HL-60/S4 treated with phorbol 12-myristate 13-acetate at 8.2 ng/mL for 4 days and 3 days (cell line): ENCODE results near the gene POM121L2.
"Not testable (repeated sequence)": the region's sequence is repeated elsewhere in the genome, so short reads cannot be mapped to it uniquely, and the experiment has no call there.

Experiments
- in situ Hi-C: fragments of 300-500 bp; cut with MboI; formaldehyde crosslinking; loops from 2 replicates; pipeline ENCODE4 v1.15.0; 2022; ENCODE audit warnings: low sequenced_read_pairs

The POM121L2 gene

GRCh38 chr6:27294409-27294808 is 17.7 kb downstream of the POM121L2 start:
- in situ Hi-C loops, result no loop called here

DNA sequence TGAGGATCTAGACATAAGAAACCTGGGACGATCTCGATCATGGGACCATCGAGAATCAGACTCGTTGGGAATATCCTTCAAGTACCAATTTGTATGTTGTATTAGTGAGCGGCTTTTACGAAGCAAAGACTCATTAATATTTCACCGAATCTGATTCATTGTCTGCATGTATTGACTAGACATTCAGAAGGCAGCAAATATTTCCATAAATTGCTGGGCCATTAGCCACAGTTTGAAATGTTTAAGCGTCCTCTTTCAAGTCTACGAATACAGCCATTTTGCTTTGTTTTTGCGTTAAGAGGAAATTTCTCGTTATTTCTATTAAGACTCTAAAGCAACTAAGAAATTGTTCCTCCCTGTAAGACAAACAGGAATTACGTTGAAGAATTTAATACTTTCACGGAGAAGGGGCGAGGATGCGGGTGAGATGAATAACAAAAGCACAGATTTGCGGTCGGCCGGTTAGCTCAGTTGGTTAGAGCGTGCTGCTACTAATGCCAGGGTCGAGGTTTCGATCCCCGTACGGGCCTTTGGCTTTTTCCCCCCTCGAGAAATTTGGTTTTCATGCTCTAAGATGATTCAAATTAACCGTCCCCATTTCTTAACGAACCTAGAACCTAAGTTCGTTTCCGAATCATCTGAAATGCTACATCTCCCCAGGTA is 18.5 kb downstream of the POM121L2 start:
- in situ Hi-C loops, result no loop called here

DNA sequence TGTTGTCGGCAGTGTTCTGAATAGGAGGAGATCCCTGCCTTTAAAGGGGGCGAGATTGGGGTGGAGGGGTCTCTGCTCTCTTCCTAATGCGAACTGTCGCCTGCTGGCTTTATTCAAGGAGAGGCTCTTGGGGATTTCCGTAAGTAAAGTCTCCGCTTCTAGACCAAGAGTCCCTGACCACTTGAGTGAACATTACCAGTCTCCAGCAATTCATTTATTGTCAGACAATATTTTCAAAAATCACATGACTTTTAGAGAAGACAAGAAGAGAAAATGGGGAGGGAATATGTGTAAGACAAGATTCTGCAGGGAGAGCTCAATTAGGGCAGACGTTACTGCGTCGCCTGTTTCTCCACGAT is 21.2 kb downstream of the POM121L2 start:
- in situ Hi-C loops, result no loop called here

GRCh38 chr6:27290065-27290849 is 21.8 kb downstream of the POM121L2 start:
- in situ Hi-C loops, result no loop called here

- in situ Hi-C loops, result no loop called here
These were observed 23.7 kb downstream of the POM121L2 start for GRCh38 chr6:27288136-27289044.

- in situ Hi-C loops, result no loop called here
These were observed 24.3 kb downstream of the POM121L2 start for GRCh38 chr6:27287751-27288135.

- in situ Hi-C loops, result no loop called here
These were observed 25.9 kb downstream of the POM121L2 start for GRCh38 chr6:27286141-27286540.

GRCh38 chr6:27283279-27283678 is 28.8 kb downstream of the POM121L2 start:
- in situ Hi-C loops, result no loop called here

DNA sequence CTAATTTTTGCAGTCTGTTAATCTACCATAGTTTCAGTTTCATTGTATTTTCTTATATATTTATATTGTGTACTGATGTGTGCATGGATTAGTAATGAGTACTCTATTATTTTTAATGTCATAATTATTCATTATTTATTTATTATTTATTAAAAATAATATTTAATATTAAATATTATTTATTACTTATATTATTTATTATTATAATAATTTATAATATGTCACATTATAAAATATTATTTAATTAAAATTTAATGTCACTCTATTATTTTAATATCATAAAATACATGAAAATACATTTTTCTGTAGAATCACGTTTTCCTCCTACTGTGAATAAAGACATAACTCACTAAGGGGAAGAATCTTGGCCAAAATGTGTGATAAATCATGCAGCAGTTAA is 30.5 kb downstream of the POM121L2 start:
- in situ Hi-C loops, result no loop called here

GRCh38 chr6:27281105-27281539 is 31.0 kb downstream of the POM121L2 start:
- in situ Hi-C loops, result no loop called here

DNA sequence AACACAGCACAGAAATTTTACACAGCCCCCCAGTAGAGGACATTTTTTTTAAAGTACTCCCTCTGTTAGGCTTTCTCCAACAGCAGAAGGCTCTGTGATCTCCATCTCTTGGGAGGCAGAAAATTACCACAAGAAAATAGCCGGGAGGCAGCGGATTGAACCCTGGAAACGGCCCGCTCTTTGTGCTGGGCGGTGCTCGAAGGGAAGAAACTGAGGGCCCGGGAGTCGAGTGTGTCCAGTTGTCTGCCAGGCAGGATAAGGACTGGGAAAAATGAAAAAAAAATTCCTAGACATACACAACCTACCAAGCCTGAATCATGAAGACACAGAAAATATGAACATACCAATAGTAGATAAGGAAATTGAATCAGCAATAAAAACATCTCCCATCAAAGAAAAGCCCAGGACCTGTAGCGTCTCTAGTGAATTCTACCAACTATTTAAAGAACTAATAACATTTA is 31.5 kb downstream of the POM121L2 start:
- in situ Hi-C loops, result no loop called here

- in situ Hi-C loops, result no loop called here
These were observed 32.0 kb downstream of the POM121L2 start for GRCh38 chr6:27280064-27280539.

DNA sequence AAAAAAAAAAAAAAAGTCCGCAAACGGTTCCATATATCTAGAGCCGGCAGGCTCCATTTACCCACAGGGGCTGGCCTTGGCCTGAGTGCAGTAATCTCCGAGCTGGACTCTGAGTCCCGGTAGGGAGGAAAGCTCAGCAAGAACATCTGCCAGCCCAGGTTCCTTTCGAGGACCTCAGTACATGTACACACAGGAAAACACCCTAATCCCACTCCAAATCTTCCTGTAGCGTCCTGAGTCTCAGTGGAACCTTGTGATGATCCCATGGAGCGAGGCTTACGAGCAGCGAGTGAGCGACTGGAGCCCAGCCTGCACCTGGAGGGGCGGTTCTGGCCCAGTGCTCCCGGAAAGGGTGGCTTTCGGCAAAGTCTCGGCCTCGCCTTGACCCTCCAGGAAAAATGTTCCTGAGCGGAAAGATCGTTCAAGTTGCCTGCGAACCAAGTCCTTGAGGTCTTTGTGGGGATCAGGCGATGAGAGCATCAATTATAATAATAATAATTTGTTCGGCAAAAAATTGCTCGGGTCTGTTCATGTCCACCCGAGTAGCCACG is 32.5 kb downstream of the POM121L2 start:
- in situ Hi-C loops, result no loop called here

GRCh38 chr6:27275025-27275956 is 36.8 kb downstream of the POM121L2 start:
- in situ Hi-C loops, result no loop called here

GRCh38 chr6:27273783-27274182 is 38.3 kb downstream of the POM121L2 start:
- in situ Hi-C loops, result no loop called here

DNA sequence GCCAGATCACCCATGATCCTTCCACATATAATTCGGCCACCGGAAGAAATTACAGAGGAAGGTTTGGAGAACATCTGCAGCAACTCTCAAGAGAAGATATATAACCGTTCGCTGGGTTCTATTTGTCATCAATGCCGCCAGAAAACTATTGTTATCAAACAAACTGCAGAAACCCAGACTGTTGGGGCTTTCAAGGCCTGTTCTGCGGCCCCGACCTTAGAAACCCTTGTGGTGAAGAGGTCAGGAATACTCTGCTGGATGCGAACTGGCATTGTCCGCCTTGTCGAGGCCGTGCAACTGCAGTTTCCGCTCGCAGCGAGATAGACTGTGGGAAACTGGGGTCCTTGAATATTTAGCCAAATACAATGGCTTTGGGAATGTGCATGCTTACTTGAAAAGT is 43.3 kb downstream of the POM121L2 start:
- in situ Hi-C loops, result no loop called here

DNA sequence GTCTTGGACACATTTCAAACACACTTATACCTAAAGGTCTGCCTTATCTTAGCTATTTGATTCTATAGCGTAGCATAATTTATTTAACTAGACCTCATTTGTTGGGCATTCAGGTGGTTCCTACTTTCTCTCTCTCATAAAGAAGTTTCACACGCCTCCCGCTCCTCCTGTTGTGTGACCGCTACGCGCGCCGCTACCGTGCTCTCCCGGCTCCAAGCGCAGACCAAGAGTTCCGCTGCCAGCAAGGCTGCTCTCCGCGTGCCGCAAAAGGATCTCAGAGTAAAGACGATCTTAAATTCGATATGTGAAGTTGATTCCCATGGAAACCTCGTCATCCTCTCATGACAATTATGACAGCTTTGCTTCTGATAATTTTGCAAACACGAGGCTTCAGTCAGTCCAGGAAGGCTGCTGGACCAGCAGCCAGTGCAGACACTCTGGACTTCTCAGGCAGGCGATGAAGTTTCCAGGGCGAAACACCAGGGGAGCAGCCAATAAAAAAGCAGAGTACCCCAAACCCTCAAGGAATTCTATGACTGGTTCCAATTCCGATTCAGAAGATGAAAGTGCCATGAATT is 44.1 kb downstream of the POM121L2 start:
- in situ Hi-C loops, result no loop called here

- in situ Hi-C loops, result not testable (repeated sequence)
These were observed 45.1 kb downstream of the POM121L2 start for GRCh38 chr6:27267003-27267402.

GRCh38 chr6:27263886-27264285 is 48.2 kb downstream of the POM121L2 start:
- in situ Hi-C loops, result no loop called here
